Measurements from ENCODE around the gene CTNNAL1. TPM values are rescaled to one million over a fixed set of nuclear protein-coding genes. Genes with fewer than 3 reads are reported as not detected.

Gene CTNNAL1
- total RNA-seq, 2 experiments from 2014 or later = 4.9 to 5.3 TPM

GRCh38 chr9:109019420-109019819 lies 6.1 kb upstream of the CTNNAL1 start:
- TF ChIP-seq CTCF (IDR thresholded peaks at IDR 0.05) = no peak

GRCh38 chr9:109017493-109017892 lies 4.2 kb upstream of the CTNNAL1 start:
- Histone ChIP-seq H3K4me1 (ENCODE audit: insufficient read depth, low read length) (peaks cover 8% of the 10 kb centered on the region), H3K36me3 (ENCODE audit: insufficient read depth, low read length) (peaks cover 20% of the 10 kb centered on the region), H3K4me3 (ENCODE audit: low read length) (no peak overlapping the region), H3K9me3 (ENCODE audit: control insufficient read depth in 1 of 2, insufficient read depth in 1 of 2, low read length in 2 of 2) (no peaks in the 10 kb centered on the region), H3K27me3 (ENCODE audit: control insufficient read depth in 1 of 2, insufficient read depth in 2 of 2, low read length in 2 of 2) (no peaks in the 10 kb centered on the region), H3K27ac (ENCODE audit: low read depth in 1 of 2, low read length in 2 of 2) (no peak overlapping the region)
- no peaks in the 10 kb centered on the region for H3K27me3 Mint-ChIP-seq
- TF ChIP-seq CTCF (IDR thresholded peaks at IDR 0.05) = no peak
- H3K4me3 Mint-ChIP-seq = no peak overlapping the region
- H3K27ac Mint-ChIP-seq = no peak overlapping the region
- ATAC-seq (ENCODE audit: poor library complexity) (no peak), DNase-seq (no peak)
- intact Hi-C loops (cut with DNase I, micrococcal nuclease) = no loop called here
- no peaks in the 10 kb centered on the region for H3K9me3 Mint-ChIP-seq
- POLR2A ChIA-PET = no interaction called here
- CTCF ChIA-PET = no interaction called here
- H3K4me1 Mint-ChIP-seq (ENCODE audit: low read depth) = peaks cover 10% of the 10 kb centered on the region
- H3K36me3 Mint-ChIP-seq (ENCODE audit: low read depth) = peaks cover 37% of the 10 kb centered on the region

More at GRCh38 chr9:109019420-109019819, 6.1 kb upstream of the CTNNAL1 start:
- H3K9me3 Mint-ChIP-seq = no peaks in the 10 kb centered on the region
- Histone ChIP-seq H3K4me3 (ENCODE audit: low read length) (no peak overlapping the region), H3K27me3 (ENCODE audit: control insufficient read depth in 1 of 2, insufficient read depth in 2 of 2, low read length in 2 of 2) (no peaks in the 10 kb centered on the region), H3K4me1 (ENCODE audit: insufficient read depth, low read length) (no peaks in the 10 kb centered on the region), H3K36me3 (ENCODE audit: insufficient read depth, low read length) (peaks cover 21% of the 10 kb centered on the region), H3K27ac (ENCODE audit: low read depth in 1 of 2, low read length in 2 of 2) (no peak overlapping the region), H3K9me3 (ENCODE audit: control insufficient read depth in 1 of 2, insufficient read depth in 1 of 2, low read length in 2 of 2) (no peaks in the 10 kb centered on the region)
- peaks cover 9% of the 10 kb centered on the region for H3K4me1 Mint-ChIP-seq (ENCODE audit: low read depth)
- H3K36me3 Mint-ChIP-seq (ENCODE audit: low read depth) = peaks cover 41% of the 10 kb centered on the region
- H3K27ac Mint-ChIP-seq = no peak overlapping the region
- POLR2A ChIA-PET = no interaction called here
- ATAC-seq (ENCODE audit: poor library complexity) (no peak), DNase-seq (no peak)
- H3K4me3 Mint-ChIP-seq = no peak overlapping the region
- intact Hi-C loops (cut with DNase I, micrococcal nuclease) = no loop called here
- CTCF ChIA-PET = no interaction called here
- no peaks in the 10 kb centered on the region for H3K27me3 Mint-ChIP-seq

GRCh38 chr9:109017061-109017460 lies 3.8 kb upstream of the CTNNAL1 start:
- Histone ChIP-seq H3K27ac (ENCODE audit: low read depth in 1 of 2, low read length in 2 of 2) (no peak overlapping the region), H3K4me1 (ENCODE audit: insufficient read depth, low read length) (peaks cover 12% of the 10 kb centered on the region), H3K9me3 (ENCODE audit: control insufficient read depth in 1 of 2, insufficient read depth in 1 of 2, low read length in 2 of 2) (no peaks in the 10 kb centered on the region), H3K27me3 (ENCODE audit: control insufficient read depth in 1 of 2, insufficient read depth in 2 of 2, low read length in 2 of 2) (no peaks in the 10 kb centered on the region), H3K36me3 (ENCODE audit: insufficient read depth, low read length) (peaks cover 20% of the 10 kb centered on the region), H3K4me3 (ENCODE audit: low read length) (no peak overlapping the region)
- ATAC-seq (ENCODE audit: poor library complexity) (no peak), DNase-seq (no peak)
- POLR2A ChIA-PET = no interaction called here
- no peak for TF ChIP-seq CTCF (IDR thresholded peaks at IDR 0.05)
- Mint-ChIP-seq H3K36me3 (ENCODE audit: low read depth) (peaks cover 37% of the 10 kb centered on the region), H3K9me3 (no peaks in the 10 kb centered on the region), H3K27me3 (no peaks in the 10 kb centered on the region), H3K4me3 (no peak overlapping the region), H3K4me1 (ENCODE audit: low read depth) (peaks cover 14% of the 10 kb centered on the region), H3K27ac (no peak overlapping the region)
- intact Hi-C loops (cut with DNase I, micrococcal nuclease) = no loop called here
- CTCF ChIA-PET = interaction anchor here (0.8 kb wide), 1 partner anchor 21 kb away, joined by 3 read pairs; no protein-coding TSS in a partner anchor
